HUDEP-2 (cell line): ENCODE results near the gene KPNA5.
A peak's percentile ranks its signal among the peaks of the same experiment; 100 is the strongest.

Experiments used
- DNase-seq, 76 experiments: peaks; one replicate each; lab custom pipeline; 2025; ENCODE audit not compliant: unreplicated experiment in 76 of 76; lab: John Stamatoyannopoulos, UW

The KPNA5 gene

GRCh38 chr6:116773886-116774285 is 92.9 kb downstream of the KPNA5 start:
- no peak for DNase-seq

- DNase-seq, result peak in 19 of 76 experiments; percentile 11 to 56 (median 33)
Observed at GRCh38 chr6:116779573-116780164, 98.7 kb downstream of the KPNA5 start.

GRCh38 chr6:116783852-116784251 is 102.8 kb downstream of the KPNA5 start:
- DNase-seq, result no peak
